ENCODE measurements around the gene GUCY1A2. TPM values are rescaled to one million over a fixed set of nuclear protein-coding genes. Genes with fewer than 3 reads are reported as not detected.

The GUCY1A2 gene
- total RNA-seq, 1 experiment from 2014 or later, result 5.4 TPM

- Histone ChIP-seq H3K36me3 (ENCODE audit: insufficient read depth, low read length, poor library complexity, severe bottlenecking) (no peaks in the 10 kb centered on the region), H3K9me3 (ENCODE audit: low read depth, low read length, poor library complexity, severe bottlenecking) (no peaks in the 10 kb centered on the region), H3K4me1 (ENCODE audit: insufficient read depth, low read length, poor library complexity, severe bottlenecking) (no peaks in the 10 kb centered on the region), H3K4me3 (ENCODE audit: low read depth, low read length, poor library complexity, severe bottlenecking) (no peak overlapping the region), H3K27me3 (replicated peaks; ENCODE audit: insufficient read depth, low read depth, low read length, poor library complexity) (no peaks in the 10 kb centered on the region), H3K27ac (ENCODE audit: low read depth, low read length, poor library complexity, severe bottlenecking) (no peak overlapping the region)
- TF ChIP-seq EZH2 (IDR thresholded peaks at IDR 0.05; ENCODE audit: borderline replicate concordance, low read depth, low read length, poor library complexity, severe bottlenecking) (no peak), CTCF (conservative IDR thresholded peaks at IDR 0.05; ENCODE audit: low read depth, low read length) (no peak)
- intact Hi-C loops (cut with micrococcal nuclease; ENCODE audit: unreplicated experiment), result loop anchor here (10.0 kb wide), 1 partner anchor 1056 kb away; no protein-coding TSS in a partner anchor
- BruUV-seq (replicated peaks), result no TSS peak
- no peak for DNase-seq (ENCODE audit: low spot score)
- CTCF ChIA-PET, result no interaction called here
- POLR2A ChIA-PET (ENCODE audit: low non-redundant PET), result no interaction called here
Measured at GRCh38 chr11:106728379-106728778, 289.9 kb downstream of the GUCY1A2 start.

- no peak overlapping the region for H3K27ac ChIP-seq (ENCODE audit: low read depth, low read length, poor library complexity, severe bottlenecking)
- H3K27me3 ChIP-seq (replicated peaks; ENCODE audit: insufficient read depth, low read depth, low read length, poor library complexity), result no peaks in the 10 kb centered on the region
- H3K4me1 ChIP-seq (ENCODE audit: insufficient read depth, low read length, poor library complexity, severe bottlenecking), result no peaks in the 10 kb centered on the region
- intact Hi-C loops (cut with micrococcal nuclease; ENCODE audit: unreplicated experiment), result loop anchor here (10.0 kb wide), 1 partner anchor 1058 kb away; no protein-coding TSS in a partner anchor
- no peaks in the 10 kb centered on the region for H3K9me3 ChIP-seq (ENCODE audit: low read depth, low read length, poor library complexity, severe bottlenecking)
- DNase-seq (ENCODE audit: low spot score), result no peak
- POLR2A ChIA-PET (ENCODE audit: low non-redundant PET), result no interaction called here
- H3K4me3 ChIP-seq (ENCODE audit: low read depth, low read length, poor library complexity, severe bottlenecking), result no peak overlapping the region
- no peak for TF ChIP-seq EZH2 (IDR thresholded peaks at IDR 0.05; ENCODE audit: borderline replicate concordance, low read depth, low read length, poor library complexity, severe bottlenecking)
- no peak for TF ChIP-seq CTCF (conservative IDR thresholded peaks at IDR 0.05; ENCODE audit: low read depth, low read length)
- CTCF ChIA-PET, result no interaction called here
- BruUV-seq (replicated peaks), result no TSS peak
- no peaks in the 10 kb centered on the region for H3K36me3 ChIP-seq (ENCODE audit: insufficient read depth, low read length, poor library complexity, severe bottlenecking)
Measured at GRCh38 chr11:106727256-106727655, 291.0 kb downstream of the GUCY1A2 start.

DNA sequence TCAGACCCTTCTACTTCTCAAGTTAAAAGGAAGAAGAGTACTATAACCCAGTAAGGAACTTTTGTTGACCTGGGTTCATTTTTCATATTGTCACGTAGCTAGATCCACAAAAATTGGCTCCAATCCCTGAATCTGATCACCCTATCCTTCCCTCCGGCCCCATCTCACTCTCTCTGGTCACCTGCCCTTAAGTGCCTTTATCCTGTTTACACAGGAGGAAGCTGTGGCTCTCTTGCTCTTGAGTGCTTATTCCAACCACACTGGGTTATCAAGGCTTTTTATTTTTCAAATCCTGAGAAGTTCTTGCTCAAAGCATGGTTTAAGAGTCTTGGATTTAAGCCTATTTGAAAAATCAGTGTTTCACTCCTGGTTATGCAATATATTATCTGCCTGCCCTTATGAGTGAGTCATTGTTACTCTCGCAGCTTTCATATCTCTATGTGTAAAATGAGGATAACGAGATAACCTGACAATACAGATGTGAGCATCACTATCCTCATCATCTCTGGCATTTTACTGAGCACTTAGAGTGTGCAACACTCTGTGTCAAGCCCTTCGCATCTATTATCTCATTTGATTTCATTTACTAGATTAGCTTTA lies 293.9 kb downstream of the GUCY1A2 start:
- no peak overlapping the region for H3K4me3 ChIP-seq (ENCODE audit: low read depth, low read length, poor library complexity, severe bottlenecking)
- TF ChIP-seq CTCF (conservative IDR thresholded peaks at IDR 0.05; ENCODE audit: low read depth, low read length) (no peak), EZH2 (IDR thresholded peaks at IDR 0.05; ENCODE audit: borderline replicate concordance, low read depth, low read length, poor library complexity, severe bottlenecking) (no peak)
- H3K27ac ChIP-seq (ENCODE audit: low read depth, low read length, poor library complexity, severe bottlenecking), result no peak overlapping the region
- ChIA-PET POLR2A (ENCODE audit: low non-redundant PET) (no interaction called here), CTCF (no interaction called here)
- no peaks in the 10 kb centered on the region for H3K4me1 ChIP-seq (ENCODE audit: insufficient read depth, low read length, poor library complexity, severe bottlenecking)
- H3K27me3 ChIP-seq (replicated peaks; ENCODE audit: insufficient read depth, low read depth, low read length, poor library complexity), result peaks cover 3% of the 10 kb centered on the region
- no peaks in the 10 kb centered on the region for H3K9me3 ChIP-seq (ENCODE audit: low read depth, low read length, poor library complexity, severe bottlenecking)
- intact Hi-C loops (cut with micrococcal nuclease; ENCODE audit: unreplicated experiment), result loop anchor here (10.0 kb wide), 1 partner anchor 1060 kb away; no protein-coding TSS in a partner anchor
- no peaks in the 10 kb centered on the region for H3K36me3 ChIP-seq (ENCODE audit: insufficient read depth, low read length, poor library complexity, severe bottlenecking)
- DNase-seq (ENCODE audit: low spot score), result peak; percentile 15
- no TSS peak for BruUV-seq (replicated peaks)
